Activated CD4-positive, alpha-beta T cell treated with anti-CD3 and anti-CD28 coated beads for 36 hours (primary cell): ENCODE results near the gene INPP5E. TPM values are rescaled to one million over a fixed set of nuclear protein-coding genes. Genes with fewer than 3 reads are reported as not detected.

Experiments
- ATAC-seq: fragments of 200-7000 bp; cut with Tn5 transposase; one replicate; pipeline ENCODE4 v1.10.0; 2021; ENCODE audit warnings: mild to moderate bottlenecking, moderate library complexity
- CTCF ChIA-PET: fragments of 350-600 bp; sonication (Branson Sonifier 250); formaldehyde crosslinking; loops from one replicate; lab custom pipeline; 2021; ENCODE audit warnings: antibody characterized with exemption; lab: Charles Lee
- POLR2A ChIA-PET: fragments of 350-600 bp; sonication (Branson Sonifier 250); formaldehyde crosslinking; loops from one replicate; lab custom pipeline; 2021; ENCODE audit warnings: antibody characterized with exemption, inconsistent platforms; lab: Charles Lee
- DNase-seq: peaks from one replicate; pipeline ENCODE4 v3.0.0-alpha.2; 2020
- H3K27ac Mint-ChIP-seq: one replicate; pipeline ENCODE4 v1.8.0; 2021; ENCODE audit warnings: mixed read lengths
- H3K27me3 Mint-ChIP-seq: one replicate; pipeline ENCODE4 v1.8.0; 2021; ENCODE audit warnings: mixed read lengths
- H3K36me3 Mint-ChIP-seq: one replicate; pipeline ENCODE4 v1.8.0; 2021; ENCODE audit warnings: low read depth, mixed read lengths
- H3K4me1 Mint-ChIP-seq: one replicate; pipeline ENCODE4 v1.8.0; 2021; ENCODE audit warnings: mixed read lengths
- H3K4me3 Mint-ChIP-seq: one replicate; pipeline ENCODE4 v1.8.0; 2021; ENCODE audit warnings: mild to moderate bottlenecking, moderate library complexity, mixed read lengths
- H3K9me3 Mint-ChIP-seq: one replicate; pipeline ENCODE4 v1.8.0; 2021; ENCODE audit warnings: low read depth, mixed read lengths
- intact Hi-C, 2 experiments: fragments of 100-400 bp; cut with DNase I in 1 of 2; cut with micrococcal nuclease in 1 of 2; formaldehyde crosslinking; loops; one replicate each; pipeline versions ENCODE4 v1.14.2 to v1.15.1; 2022 to 2024; cut with DNase I, micrococcal nuclease
- total RNA-seq, 2 experiments: library from RNA; stranded (reverse); gene quantifications; one replicate each; pipeline ENCODE4 v1.2.3, GENCODE V29; 2021

Gene INPP5E
- total RNA-seq, 2 experiments from 2014 or later = 13.5 to 14.1 TPM

DNA sequence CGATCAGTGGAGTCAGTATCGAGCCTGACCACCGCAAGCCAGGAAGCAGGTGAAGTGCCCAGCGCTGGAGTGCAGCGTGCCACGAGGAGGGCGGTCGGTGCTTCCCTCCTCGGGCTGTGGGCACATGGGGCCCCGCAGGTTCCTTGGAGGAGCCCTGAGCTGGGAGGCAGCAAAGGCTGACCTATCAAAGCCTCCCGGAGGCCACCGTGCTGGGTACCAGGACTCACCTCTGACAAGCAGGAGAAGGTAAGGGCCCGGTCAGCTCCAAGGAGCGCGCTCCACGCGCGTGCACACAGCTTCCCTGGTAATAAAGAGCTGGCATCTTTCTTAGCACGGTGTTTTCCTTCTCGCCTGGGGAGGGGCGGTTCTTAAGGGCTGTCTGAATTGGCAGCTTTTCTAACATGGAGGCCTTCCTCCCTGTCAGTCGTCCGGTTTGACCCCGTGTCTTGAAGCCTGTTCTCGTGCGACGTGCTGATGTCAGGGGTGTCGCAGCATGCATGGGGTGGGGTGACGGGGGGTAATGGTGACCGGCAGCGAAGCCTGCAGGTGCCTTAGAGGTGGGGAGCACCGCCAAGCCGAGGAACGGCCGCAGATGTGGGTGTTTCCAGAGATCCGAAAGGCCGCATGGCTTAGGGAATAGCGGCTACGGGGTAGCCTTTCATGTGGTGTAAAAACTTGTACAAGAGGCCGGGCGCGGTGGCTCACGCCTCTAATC lies 16.1 kb downstream of the INPP5E start:
- DNase-seq = no peak
- H3K27me3 Mint-ChIP-seq = no peaks in the 10 kb centered on the region
- no peaks in the 10 kb centered on the region for H3K4me1 Mint-ChIP-seq
- H3K9me3 Mint-ChIP-seq = no peaks in the 10 kb centered on the region
- intact Hi-C loops = no loop called here
- no peak overlapping the region for H3K27ac Mint-ChIP-seq
- ChIA-PET CTCF (no interaction called here), POLR2A (no interaction called here)
- H3K4me3 Mint-ChIP-seq = no peak overlapping the region
- ATAC-seq = no peak
- H3K36me3 Mint-ChIP-seq = peaks cover 35% of the 10 kb centered on the region

DNA sequence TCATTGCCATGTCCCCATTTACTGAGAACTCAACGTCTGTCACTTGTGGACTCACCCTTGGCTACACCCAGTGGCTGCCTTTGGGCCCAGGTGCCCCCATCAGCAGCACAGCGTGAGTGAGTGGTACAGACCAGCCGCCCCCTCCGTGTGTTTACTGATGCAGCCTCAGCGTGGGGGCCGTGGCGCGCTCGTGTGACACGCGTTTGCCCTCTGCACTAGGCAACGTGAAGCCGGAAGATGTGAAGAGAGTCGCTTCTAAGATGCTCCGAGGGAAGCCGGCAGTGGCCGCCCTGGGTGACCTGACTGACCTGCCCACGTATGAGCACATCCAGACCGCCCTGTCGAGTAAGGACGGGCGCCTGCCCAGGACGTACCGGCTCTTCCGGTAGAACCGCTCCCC lies 16.8 kb downstream of the INPP5E start:
- intact Hi-C loops = no loop called here
- CTCF ChIA-PET = interaction anchor here (0.5 kb wide), 1 partner anchor 1699 kb away, joined by 3 read pairs; no protein-coding TSS in a partner anchor

DNA sequence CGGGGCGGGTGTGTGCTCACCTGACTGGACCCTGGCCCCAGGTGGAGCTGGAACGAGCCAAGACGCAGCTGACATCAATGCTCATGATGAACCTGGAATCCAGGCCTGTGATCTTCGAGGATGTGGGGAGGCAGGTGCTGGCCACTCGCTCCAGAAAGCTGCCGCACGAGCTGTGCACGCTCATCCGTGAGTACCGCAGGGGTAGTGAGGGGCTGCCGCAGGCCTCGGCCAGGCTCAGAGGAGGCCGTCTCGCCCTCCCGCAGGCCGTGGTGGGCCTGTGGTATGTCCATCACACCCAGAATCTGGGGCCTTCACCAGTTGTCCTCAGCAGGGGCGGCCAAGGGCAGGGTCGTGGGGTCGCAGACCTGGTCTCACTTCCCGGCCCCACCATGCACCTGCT lies 17.9 kb downstream of the INPP5E start:
- no peaks in the 10 kb centered on the region for H3K27me3 Mint-ChIP-seq
- H3K9me3 Mint-ChIP-seq = no peaks in the 10 kb centered on the region
- peaks cover 45% of the 10 kb centered on the region for H3K36me3 Mint-ChIP-seq
- DNase-seq = no peak
- ATAC-seq = no peak
- ChIA-PET POLR2A (no interaction called here), CTCF (no interaction called here)
- no peak overlapping the region for H3K4me3 Mint-ChIP-seq
- H3K4me1 Mint-ChIP-seq = no peaks in the 10 kb centered on the region
- intact Hi-C loops = no loop called here
- no peak overlapping the region for H3K27ac Mint-ChIP-seq

More for the DNA sequence above, 16.8 kb downstream of the INPP5E start:
- Mint-ChIP-seq H3K36me3 (peaks cover 41% of the 10 kb centered on the region), H3K27me3 (no peaks in the 10 kb centered on the region), H3K4me1 (no peaks in the 10 kb centered on the region), H3K4me3 (no peak overlapping the region), H3K9me3 (no peaks in the 10 kb centered on the region), H3K27ac (no peak overlapping the region)
- DNase-seq (no peak), ATAC-seq (no peak)
- POLR2A ChIA-PET = no interaction called here

DNA sequence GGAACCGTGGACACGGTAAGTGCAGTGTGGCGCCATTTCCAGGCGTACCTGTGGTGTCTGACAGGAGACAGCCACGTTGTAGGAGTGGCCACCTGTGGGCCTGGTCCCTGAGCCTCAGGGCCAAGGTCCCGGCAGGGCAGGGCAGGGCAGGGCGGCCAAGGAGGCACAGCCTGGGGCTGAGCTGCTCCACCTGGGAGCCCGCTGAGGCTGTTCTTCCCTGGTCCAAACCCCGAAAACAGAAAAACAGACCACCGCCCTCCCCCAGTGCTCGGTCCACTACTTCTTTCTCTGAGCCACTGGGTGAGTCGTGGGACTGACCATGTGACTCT lies 20.6 kb downstream of the INPP5E start:
- CTCF ChIA-PET = no interaction called here
- intact Hi-C loops = no loop called here
- POLR2A ChIA-PET = interaction anchor here (0.6 kb wide), 1 partner anchor 40 kb away, joined by 3 read pairs; no protein-coding TSS in a partner anchor
- no peak for DNase-seq
- Mint-ChIP-seq H3K4me3 (no peak overlapping the region), H3K27me3 (no peaks in the 10 kb centered on the region), H3K27ac (no peak overlapping the region), H3K36me3 (peaks cover 48% of the 10 kb centered on the region), H3K4me1 (no peaks in the 10 kb centered on the region), H3K9me3 (no peaks in the 10 kb centered on the region)
- ATAC-seq = no peak

DNA sequence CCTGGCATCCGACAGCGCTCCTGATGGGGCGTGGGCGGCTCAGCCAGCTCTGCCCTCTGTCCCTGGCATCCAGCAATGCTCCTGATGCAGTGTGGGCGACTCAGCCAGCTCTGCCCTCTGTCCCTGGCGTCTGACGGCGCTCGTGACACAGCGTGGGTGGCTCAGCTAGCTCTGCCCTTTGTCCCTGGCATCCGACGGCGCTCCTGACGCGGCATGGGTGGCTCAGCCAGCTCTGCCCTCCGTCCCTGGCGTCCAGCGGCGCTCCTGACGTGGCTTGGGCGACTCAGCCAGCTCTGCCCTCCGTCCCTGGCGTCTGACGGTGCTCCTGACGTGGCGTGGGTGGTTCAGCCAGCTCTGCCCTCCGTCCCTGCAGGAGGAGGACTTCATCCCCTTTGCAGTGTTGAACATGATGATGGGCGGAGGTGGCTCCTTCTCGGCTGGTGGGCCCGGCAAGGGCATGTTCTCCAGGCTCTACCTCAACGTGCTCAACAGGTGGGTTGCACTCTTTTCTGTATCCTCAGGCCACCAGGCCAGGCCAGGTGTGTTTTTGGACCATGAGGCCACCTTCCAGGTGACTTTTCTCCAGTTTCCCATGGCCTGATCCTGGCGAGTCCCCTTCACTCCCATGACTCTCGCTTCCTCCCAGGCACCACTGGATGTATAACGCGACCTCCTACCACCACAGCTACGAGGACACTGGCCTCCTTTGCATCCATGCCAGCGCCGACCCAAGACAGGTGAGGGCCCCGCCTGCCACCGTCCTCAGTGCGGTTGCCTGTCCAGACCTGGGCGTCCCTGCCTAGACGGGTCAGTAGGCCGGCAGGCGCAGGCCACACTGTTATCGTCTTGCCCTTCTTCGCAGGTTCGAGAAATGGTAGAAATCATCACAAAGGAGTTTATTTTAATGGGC lies 21.2 kb downstream of the INPP5E start:
- H3K4me3 Mint-ChIP-seq = no peak overlapping the region
- no peak overlapping the region for H3K27ac Mint-ChIP-seq
- ChIA-PET POLR2A (interaction anchor here (0.6 to 0.7 kb wide), 3 partner anchors 32 to 770 kb away, joined by 3 read pairs; no protein-coding TSS in a partner anchor), CTCF (no interaction called here)
- peaks cover 50% of the 10 kb centered on the region for H3K36me3 Mint-ChIP-seq
- intact Hi-C loops = no loop called here
- H3K4me1 Mint-ChIP-seq = no peaks in the 10 kb centered on the region
- H3K9me3 Mint-ChIP-seq = no peaks in the 10 kb centered on the region
- DNase-seq = no peak
- H3K27me3 Mint-ChIP-seq = no peaks in the 10 kb centered on the region
- no peak for ATAC-seq

DNA sequence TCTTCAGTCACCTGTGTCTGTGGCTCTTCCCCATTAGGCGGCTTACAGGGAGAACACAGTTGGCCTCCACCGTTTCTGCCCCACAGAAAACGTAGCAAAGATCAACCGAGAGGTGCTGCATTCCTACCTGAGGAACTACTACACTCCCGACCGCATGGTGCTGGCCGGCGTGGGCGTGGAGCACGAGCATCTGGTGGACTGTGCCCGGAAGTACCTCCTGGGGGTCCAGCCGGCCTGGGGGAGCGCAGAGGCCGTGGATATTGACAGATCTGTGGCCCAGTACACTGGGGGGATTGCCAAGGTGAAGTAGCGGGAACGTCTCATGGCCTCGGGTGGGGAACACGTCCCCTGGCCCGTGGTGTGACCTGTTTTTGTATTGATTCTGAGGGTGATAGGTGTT lies 22.7 kb downstream of the INPP5E start:
- H3K9me3 Mint-ChIP-seq = no peaks in the 10 kb centered on the region
- peaks cover 55% of the 10 kb centered on the region for H3K36me3 Mint-ChIP-seq
- peaks cover 8% of the 10 kb centered on the region for H3K4me1 Mint-ChIP-seq
- intact Hi-C loops = no loop called here
- H3K27ac Mint-ChIP-seq = no peak overlapping the region
- ChIA-PET CTCF (no interaction called here), POLR2A (no interaction called here)
- no peaks in the 10 kb centered on the region for H3K27me3 Mint-ChIP-seq
- no peak overlapping the region for H3K4me3 Mint-ChIP-seq
- DNase-seq (no peak), ATAC-seq (no peak)

DNA sequence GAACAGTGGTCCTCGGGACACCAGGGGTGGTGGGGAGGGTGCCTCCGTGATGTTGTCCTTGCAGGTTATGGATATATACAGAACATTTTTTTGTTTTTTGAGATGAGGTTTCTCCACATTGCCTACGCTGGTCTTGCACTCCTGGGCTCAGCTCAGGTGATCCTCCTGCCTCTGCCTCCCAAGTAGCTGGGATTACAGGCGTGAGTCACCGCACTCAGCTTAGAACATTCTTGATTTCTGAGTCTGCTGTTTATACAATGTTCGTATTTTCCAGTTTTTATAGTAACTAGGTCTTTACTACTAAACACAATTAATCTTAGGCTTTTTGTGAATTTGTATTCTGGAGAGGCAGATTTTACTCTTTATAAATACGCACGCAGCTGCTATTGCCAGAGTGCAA lies 23.2 kb downstream of the INPP5E start:
- intact Hi-C loops = no loop called here
- H3K4me1 Mint-ChIP-seq = peaks cover 13% of the 10 kb centered on the region
- no peaks in the 10 kb centered on the region for H3K9me3 Mint-ChIP-seq
- peaks cover 56% of the 10 kb centered on the region for H3K36me3 Mint-ChIP-seq
- ATAC-seq (no peak), DNase-seq (no peak)
- ChIA-PET CTCF (no interaction called here), POLR2A (no interaction called here)
- no peak overlapping the region for H3K27ac Mint-ChIP-seq
- H3K27me3 Mint-ChIP-seq = no peaks in the 10 kb centered on the region
- H3K4me3 Mint-ChIP-seq = no peak overlapping the region

DNA sequence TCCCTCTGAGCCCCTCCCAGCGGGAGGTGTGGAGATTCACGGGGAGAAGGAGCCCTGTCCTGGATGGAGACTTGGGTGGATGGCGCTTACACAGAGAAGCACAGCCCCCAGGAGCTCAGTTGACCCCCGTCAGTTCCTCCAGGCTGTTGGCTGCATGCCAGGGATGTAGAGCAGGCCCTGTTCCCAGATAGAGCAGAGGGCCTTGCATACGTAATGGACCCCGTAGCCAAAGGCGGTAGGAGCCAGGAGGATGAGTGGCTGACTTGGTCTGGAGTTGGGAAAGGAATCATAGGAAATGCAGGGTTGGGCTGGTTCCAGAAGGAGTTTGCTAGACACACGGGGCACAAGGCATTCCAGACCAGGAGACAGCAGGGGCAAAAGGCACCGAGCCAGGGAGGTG lies 26.7 kb downstream of the INPP5E start:
- H3K4me1 Mint-ChIP-seq = peaks cover 35% of the 10 kb centered on the region
- H3K36me3 Mint-ChIP-seq = peaks cover 62% of the 10 kb centered on the region
- CTCF ChIA-PET = interaction anchor here (0.6 kb wide), 1 partner anchor 46 kb away, joined by 3 read pairs; no protein-coding TSS in a partner anchor
- POLR2A ChIA-PET = no interaction called here
- H3K4me3 Mint-ChIP-seq = no peak overlapping the region
- H3K9me3 Mint-ChIP-seq = no peaks in the 10 kb centered on the region
- H3K27me3 Mint-ChIP-seq = no peaks in the 10 kb centered on the region
- no peak overlapping the region for H3K27ac Mint-ChIP-seq
- intact Hi-C loops = no loop called here
- DNase-seq (no peak), ATAC-seq (no peak)

DNA sequence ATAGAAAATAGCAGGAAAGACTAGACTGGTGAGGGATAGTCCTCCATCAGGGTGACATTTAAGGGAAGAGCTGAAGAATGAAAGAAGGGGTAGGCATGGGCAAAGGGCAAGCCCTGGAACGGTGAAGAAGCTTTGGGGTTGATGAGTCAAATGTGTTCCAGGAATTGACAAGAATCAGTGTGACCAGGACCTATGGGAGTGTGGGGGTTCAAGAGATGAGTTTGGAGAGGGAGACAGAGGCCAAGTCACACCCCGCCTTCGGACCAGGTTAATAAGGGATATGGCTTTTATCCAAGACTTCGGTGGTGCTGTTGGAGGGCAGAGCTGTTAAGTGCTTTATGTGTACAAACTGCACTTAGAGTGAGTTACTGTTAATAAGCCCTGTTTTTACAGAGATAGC lies 28.3 kb downstream of the INPP5E start:
- Mint-ChIP-seq H3K36me3 (peaks cover 60% of the 10 kb centered on the region), H3K4me3 (peak overlapping the region; percentile 90), H3K27ac (peak overlapping the region; percentile 89), H3K9me3 (no peaks in the 10 kb centered on the region), H3K27me3 (no peaks in the 10 kb centered on the region), H3K4me1 (peaks cover 47% of the 10 kb centered on the region)
- CTCF ChIA-PET = interaction anchor here (1.1 kb wide), 1 partner anchor 10 kb away, joined by 7 read pairs; no protein-coding TSS in a partner anchor
- no peak for DNase-seq
- POLR2A ChIA-PET = no interaction called here
- ATAC-seq = no peak
- intact Hi-C loops = loop anchor here (2.0 kb wide), 2 partner anchors 71 to 317 kb away; partner anchors contain the start of gene SEC16A (in 1 of the 2)

DNA sequence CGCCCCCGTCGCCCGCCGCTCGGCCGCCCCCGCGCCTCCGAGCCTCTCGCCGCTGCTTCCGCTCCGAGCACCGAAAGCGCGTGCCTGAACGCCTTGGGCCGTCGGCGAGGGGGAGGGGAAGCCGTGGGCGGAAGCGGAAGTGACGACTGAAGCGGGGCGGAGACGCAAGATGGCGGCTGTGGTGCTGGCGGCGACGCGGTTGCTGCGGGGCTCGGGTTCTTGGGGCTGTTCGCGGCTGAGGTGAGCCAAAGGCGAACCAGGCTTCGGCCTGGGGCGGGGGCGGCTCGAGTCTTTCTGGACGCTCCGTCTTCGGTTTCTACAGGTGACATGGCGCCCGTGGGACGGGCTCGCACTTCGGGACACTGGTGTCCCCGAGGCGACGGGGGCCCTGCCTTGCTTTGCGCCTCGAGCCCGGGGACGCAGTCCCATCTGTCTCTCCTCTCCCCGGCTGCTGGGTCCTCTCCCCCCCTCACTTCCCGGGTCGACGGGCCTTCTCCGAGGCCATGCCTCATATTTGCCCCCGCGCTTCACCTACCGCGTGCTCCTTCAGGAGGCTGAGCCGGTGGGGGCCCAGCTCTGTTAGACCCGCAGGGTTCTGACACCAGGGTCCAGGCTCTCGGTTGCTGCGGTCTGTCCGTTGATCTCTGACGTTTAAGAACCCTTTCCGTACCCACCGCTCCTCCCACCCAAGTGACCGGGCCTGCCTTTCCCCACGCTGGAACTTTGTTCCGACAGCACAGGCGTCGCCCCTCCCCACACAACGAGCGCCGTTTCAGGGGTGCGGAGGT lies 29.0 kb downstream of the INPP5E start, which contains the start of the genes ENTR1 and PMPCA:
ENTR1 (minus strand) TSS at position 115 of the 788 bp plus-strand sequence. CDS start 217 bp downstream, outside the sequence.
PMPCA (plus strand) TSS at position 159 of the 788 bp plus-strand sequence; CDS start at position 170, 11 bp downstream.
- DNase-seq = peak; percentile 98
- Mint-ChIP-seq H3K4me3 (peak within 1 kb of the TSS; percentile 90), H3K27ac (peak within 1 kb of the TSS; percentile 94), H3K36me3 (peaks cover 59% of the 10 kb centered on the region), H3K27me3 (no peaks in the 10 kb centered on the region), H3K9me3 (no peaks in the 10 kb centered on the region), H3K4me1 (peaks cover 49% of the 10 kb centered on the region)
- ATAC-seq = peak; percentile 75
- intact Hi-C loops = loop anchor here (1.0 to 2.0 kb wide), 9 partner anchors 10 to 449 kb away; partner anchors contain the start of genes SEC16A (in 2 of the 2), SNAPC4 (in 2 of the 2), DNLZ (in 1 of the 2) and INPP5E (in 1 of the 2)
- ChIA-PET CTCF (interaction anchor here (0.7 to 2.0 kb wide), 3 partner anchors 10 to 48 kb away, joined by 3 to 14 read pairs (median 7); no protein-coding TSS in a partner anchor), POLR2A (interaction anchor here (0.6 to 0.7 kb wide), 2 partner anchors 13 to 65 kb away, joined by 3 read pairs; no protein-coding TSS in a partner anchor)
